Renal cortical epithelial cell (primary cell): ENCODE results near the gene ZNF132. TPM values are rescaled to one million over a fixed set of nuclear protein-coding genes. Genes with fewer than 3 reads are reported as not detected.
"Not testable (repeated sequence)": the region's sequence is repeated elsewhere in the genome, so short reads cannot be mapped to it uniquely, and the experiment has no call there.

ENCODE experiments used
- DNase-seq: peaks from one replicate; pipeline ENCODE4 v3.0.0-alpha.2; 2011; ENCODE audit warnings: low read depth
- total RNA-seq: library from RNA; depleted of rRNA; stranded (reverse); fragments of >200 nt; gene quantifications from 2 replicates; pipeline ENCODE4 v1.2.3, GENCODE V29; 2014

ZNF132 gene
- total RNA-seq, 1 donor from 2014 or later = 7.6 TPM

DNA sequence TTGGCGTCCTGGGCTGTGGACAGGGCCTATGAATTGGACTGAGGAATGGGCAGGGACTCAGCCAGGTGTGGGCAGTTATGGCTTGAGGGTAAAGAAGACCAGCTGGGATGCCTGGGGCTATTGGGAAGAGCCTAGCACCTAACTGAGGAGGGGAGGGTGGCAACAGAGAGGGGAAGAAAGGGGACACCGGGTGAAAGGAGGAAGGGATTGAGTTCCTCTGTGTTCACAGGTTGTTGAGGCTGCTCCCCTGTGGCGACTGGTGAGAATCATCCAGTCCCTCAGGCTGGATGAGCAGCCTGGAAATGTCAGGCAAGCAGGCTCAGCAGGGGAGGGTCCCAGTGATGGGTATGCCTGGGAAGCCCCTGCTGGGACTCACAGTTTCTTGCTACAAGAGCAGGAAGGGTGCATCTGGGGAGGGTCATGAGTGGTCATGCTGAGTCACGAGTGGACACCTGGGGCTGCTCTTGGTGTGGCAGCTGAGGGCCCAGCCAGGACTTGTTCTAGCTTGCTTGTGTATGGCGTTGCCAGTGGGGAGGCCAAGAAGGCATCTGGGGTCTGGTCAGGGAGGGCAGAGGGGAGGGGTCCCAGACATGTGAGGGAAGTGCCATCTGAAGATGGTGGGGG, 28.4 kb upstream of the ZNF132 start:
- no peak for DNase-seq

DNA sequence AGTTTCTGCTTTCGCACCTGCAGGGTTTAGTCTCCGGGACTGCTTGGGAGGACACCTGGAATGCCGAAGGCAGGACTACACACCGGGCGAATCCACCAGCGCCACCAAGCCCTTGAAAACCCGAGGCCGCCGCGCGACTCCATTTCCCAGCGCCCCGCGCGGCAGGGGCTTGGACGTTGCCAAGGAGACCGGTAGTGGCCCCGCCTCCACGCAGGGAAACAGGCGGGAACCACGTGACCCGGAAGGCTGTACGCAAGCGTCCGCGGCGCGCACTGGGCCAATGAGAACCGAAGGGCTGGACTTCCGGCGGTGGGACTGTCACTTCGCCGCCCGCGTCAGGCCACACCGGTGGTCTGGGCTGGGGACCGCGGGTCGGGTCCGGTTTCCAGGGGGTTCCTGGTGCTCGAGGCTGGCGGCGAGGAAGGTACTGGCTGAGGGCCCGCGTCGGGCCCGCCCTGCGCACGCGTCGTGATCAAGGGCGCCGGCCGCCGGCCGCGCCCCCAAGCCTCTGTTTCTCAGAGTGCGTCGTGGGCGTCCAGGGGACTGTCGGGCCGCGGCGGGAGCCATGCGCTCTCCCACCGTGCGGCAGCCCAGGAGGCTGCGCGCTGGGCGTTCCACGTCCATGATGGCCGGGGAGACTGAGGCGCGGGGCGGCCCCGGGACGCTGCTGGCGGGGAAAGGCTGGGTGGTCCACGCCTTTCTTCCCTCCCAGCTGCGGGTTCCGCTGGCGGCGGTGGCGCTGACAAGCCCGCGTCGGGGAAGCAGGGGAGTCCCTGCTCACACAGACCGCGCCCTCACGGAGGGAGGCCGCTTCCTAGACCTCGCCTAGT, 27.0 kb upstream of the ZNF132 start, which contains the start of gene ZNF324:
ZNF324 (plus strand) TSS at position 321 of the 830 bp plus-strand sequence. CDS start 2,106 bp downstream, outside the sequence.
- DNase-seq = peak; percentile 88

DNA sequence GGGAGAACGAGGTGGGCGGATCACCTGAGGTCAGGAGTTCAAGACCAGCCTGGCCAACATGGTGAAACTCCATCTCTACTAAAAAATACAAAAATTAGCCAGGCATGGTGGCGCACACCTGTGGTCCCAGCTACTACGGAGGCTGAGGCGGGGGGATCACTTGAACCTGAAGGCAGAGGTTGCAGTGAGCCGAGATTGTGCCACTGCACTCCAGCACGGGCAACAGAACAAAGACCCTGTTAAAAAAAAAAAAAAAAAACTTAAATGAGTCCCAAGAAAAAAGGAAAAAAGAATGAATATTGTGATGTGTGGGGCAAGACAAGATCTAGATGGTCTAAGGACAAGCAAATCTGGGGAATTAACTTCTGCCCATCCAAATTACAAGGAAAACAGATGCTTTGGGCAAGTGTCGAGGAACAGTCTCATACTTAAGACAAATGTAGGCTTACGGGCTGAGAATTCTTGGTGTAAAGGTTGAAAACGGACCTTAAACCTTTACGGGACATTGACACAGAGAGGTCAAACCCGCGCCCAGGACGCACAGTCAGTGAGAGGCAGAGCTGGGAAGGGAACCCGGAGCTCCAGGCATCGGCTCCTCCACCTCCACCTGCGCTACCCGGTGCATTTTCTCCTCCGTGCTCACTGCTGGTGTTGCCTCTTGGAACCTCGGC, 26.3 kb upstream of the ZNF132 start:
- no peak for DNase-seq

DNA sequence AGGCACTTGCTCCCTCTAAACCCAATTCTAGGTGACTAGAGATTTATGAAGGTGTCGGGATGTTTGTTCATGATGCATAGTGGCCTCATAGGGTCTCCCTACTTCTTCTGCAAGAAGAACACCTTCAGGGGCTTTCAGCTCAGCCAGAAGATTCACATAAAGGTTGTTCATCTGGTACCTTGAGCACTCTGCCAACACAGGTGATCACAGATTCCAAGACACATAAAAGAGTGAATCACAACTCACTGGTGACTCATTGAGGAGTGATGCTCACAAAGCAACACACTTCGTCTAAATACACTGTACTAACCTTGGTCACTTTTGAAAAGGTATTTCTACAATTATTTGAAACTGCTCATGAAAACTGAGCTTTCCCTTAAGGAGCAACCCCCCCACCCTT, 20.1 kb upstream of the ZNF132 start:
- DNase-seq = peak; percentile 32

DNA sequence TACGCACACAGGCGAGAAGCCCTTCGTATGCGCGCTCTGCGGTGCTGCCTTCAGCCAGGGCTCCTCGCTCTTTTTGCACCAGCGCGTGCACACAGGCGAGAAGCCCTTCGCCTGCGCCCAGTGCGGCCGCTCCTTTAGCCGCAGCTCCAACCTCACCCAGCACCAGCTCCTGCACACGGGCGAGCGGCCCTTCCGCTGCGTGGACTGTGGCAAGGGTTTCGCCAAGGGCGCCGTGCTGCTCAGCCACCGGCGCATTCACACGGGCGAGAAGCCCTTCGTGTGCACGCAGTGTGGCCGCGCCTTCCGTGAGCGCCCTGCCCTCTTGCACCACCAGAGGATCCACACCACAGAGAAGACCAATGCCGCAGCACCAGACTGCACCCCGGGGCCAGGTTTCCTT, 16.2 kb upstream of the ZNF132 start:
- DNase-seq = no peak

DNA sequence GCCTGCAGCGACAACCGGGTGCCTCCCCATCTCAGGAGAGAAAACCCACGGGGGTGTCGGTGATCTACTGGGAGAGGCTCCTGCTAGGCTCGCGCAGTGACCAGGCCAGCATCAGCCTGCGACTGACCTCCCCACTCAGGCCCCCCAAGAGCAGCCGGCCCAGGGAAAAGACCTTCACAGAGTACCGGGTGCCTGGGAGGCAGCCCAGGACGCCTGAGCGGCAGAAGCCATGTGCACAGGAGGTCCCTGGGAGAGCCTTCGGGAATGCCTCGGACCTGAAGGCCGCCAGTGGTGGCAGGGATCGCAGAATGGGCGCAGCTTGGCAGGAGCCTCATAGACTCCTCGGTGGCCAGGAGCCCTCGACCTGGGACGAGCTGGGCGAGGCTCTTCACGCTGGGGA, 15.4 kb upstream of the ZNF132 start:
- no peak for DNase-seq

DNA sequence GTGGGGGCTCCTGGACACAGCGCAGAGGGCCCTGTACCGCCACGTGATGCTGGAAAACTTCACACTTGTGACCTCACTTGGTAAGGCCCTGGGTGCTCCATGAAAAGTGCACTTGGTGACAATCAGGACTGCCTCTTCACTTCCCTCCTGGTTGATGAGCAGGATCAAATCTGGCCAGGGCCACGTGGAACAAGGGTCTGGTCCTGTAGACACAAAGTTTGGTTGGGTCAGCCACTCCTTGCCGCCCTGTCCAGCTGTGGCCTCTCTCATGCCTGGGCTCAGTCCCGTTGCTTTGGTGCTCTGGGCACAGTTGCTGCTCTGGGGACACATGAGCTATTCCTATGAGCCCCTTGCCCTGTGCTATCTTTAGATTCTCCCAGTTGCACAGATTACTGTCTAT, 13.8 kb upstream of the ZNF132 start:
- DNase-seq = no peak

DNA sequence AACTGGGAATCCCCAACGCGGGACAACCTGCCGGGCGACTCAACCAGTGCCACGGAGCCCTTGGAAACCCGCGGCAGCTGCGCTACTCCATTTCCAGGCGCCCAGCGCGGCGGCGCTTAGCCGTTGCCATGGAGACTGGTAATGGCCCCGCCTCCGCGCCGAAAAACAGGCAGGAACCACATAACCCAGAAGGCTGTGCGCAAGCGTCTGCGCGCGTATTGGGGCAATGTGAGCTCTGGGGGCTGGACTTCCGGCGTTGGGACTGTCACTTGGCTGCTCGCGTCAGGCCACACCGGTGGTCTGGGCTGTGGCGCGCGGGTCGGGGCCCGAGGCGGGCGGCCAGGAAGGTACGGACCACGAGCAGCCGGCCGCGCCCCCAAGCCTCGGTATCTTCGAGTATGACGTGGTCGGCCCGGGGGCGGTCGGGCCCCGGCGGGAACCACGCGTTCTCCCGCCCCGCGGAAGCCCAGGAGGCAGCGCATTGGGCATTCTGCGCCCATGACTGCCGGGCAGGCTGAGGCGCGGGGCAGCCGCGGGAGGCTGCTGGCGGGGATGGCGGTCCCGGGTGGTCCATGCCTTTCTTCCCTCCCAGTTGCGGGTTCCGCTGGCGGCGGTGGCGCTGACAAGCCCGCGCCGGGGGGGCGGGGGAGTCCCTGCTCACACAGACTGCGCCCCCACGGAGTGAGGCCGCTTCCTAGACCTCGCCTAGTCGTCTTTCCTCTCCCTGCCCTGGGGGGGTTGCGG, 11.6 kb upstream of the ZNF132 start, which contains the start of gene ZNF324B:
ZNF324B (plus strand) TSS at position 265 of the 744 bp plus-strand sequence. CDS start 2,080 bp downstream, outside the sequence.
- peak; percentile 88 for DNase-seq

DNA sequence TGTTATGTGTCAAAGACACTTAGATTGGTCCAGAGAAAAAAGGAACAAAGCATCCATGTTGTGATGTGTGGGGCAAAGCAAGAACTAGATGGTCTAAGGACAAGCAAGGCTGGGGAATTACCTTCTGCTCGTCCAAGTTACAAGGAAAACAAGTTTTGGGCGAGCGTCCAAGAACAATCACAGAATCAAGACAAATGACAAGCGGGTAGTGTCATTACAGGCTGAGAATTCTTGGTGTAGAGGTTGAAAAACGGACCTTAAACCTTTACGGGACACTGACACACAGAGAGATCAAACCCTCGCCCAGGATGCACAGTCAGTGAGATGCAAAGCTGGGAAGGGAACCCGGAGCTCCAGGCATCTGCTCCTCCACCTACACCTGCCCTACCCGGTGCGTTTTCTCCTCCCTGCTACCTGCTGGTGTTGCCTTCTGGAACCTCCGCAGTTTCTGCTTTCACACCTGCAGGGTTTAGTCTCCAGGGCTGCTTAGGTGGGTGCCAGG, 11.0 kb upstream of the ZNF132 start:
- DNase-seq = peak; percentile 38

DNA sequence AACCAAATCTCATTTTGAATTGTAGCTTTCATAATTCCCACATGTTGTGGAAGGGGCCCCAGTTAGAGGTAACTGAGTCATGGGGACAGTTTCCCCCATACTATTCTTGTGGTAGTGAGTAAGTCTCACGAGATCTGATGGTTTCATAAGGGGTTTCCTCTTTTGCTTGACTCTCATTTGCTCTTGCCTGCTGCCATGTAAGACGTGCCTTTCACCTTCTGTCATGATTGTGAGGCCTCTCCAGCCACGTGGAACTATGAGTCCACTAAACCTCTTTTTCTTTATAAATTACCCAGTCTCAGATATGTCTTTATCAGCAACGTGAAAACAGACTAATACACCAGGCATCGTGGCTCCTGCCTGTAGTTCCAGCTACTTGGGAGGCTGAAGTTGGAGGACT, 10.0 kb upstream of the ZNF132 start:
- DNase-seq = not testable (repeated sequence)

DNA sequence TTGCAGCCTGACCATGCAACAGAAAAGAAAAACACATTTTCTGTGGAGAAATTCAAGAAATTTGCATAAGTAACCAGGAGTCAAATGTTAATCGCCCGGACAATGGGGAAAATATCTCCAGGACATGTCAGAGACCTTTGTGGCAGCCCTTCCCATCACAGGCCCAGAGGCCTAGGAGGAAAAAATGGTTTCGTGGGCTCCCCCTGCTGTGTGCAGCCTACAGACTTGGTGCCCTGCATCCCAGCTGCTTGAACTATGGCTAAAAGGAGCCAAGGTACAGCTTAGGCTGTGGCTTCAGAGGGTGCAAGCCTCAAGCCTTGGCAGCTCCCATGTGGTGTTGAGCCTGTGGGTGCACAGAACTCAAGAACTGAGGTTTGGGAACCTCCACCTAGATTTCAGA, 8.9 kb upstream of the ZNF132 start:
- DNase-seq = not testable (repeated sequence)

DNA sequence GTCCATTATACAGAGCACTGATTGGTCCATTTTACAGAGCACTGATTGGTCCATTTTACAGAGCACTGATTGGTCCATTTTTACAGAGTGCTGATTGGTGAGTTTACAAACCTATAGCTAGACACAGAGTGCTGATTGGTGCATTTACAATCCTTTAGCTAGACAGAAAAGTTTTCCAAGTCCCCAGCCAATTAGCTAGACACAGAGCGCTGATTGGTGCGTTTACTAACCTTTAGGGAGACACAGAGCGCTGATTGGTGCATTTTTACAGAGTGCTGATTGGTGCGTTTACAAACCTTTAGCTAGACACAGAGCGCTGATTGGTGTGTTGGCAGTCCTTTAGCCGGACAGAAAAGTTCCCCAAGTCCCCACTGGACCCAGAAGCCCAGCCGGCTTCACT, 3.0 kb upstream of the ZNF132 start:
- DNase-seq = not testable (repeated sequence)

DNA sequence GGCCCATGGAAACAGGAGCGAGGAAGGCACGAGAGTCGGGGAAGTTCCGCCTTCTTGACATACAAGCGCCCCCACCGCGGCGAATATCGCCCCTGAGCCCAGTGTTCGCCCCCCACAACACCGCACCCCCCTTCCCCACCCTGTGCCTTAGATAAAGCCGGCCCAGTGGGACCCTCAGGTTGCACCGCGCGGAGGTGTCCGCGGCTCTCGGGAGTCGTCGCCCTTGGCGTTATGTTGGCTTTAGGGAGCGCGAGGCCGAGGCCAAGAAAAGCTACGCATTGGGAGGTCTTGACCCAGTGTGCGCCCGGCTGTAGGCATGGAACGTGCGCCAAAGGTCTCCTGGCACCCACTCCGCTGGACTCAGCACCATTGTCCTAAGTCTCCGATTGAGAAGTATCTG, 603 bp upstream of the ZNF132 start:
- no peak for DNase-seq

DNA sequence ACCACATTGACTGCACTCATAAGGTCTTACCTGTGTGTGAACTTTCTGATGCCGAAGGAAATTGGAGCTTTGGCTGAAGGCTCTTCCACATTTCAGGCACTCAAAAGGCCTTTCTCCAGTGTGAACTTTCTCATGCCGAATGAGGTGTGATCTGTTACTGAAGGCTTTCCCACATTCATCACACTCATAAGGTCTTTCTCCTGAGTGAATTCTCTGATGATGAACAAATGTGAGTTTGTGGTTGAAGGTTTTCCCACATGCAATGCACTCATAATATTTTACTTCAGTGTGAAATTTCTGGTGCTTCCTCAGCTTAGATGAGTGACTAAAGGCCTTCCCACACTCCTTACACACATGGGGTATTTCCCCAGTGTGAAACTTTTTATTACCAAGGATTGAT, 5.7 kb downstream of the ZNF132 start:
- peak; percentile 27 for DNase-seq

DNA sequence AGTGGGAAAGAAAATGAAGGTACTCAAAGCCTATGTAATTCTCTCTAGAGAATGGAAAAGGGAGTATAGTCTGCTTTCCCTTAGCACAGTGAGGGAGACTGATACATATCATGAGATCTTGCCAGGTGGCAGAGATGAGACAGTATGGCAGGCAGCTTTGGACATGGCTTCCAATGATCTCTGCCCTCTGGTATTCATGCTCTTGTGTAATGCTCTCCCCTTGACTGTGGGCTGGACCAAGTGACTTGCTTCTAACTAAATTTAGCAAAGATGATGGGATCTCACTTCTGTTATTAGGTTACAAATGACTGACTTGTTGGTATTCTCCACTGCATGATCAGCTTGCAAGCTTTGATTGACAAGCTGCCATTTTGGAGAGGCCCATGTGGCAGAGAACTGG, 10.2 kb downstream of the ZNF132 start:
- no peak for DNase-seq

DNA sequence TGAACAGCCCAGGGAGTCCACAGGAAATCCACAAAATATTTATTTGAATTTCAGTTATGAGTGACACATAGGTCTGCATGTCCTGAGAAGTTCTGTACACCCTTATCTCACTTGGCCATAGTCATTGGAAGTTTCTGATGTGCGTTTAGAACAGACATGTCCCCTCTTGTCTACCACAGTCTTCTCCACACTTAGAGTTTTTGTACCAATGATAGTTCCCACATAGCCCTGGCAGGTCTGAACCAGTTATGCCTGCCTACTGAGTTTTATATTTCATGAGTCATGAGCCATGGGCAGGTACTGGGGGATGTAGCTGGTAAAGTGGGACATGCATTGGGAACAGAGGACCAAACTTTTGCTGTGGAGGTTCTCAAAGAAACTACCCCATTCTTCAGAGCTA, 11.3 kb downstream of the ZNF132 start:
- DNase-seq = no peak

DNA sequence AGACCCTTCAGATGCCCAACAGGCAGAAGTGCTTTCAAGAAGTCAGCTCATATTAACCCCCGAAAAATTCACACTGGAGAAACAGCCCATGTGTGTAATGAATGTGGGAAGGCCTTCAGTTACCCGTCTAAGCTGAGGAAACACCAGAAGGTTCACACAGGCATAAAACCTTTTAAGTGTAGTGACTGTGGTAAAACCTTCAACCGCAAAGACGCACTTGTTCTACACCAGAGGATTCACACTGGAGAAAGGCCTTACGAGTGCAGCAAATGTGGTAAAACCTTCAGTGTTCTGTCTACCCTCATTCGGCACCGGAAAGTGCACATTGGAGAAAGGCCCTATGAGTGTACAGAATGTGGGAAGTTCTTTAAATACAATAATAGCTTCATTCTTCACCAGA, 22.9 kb downstream of the ZNF132 start:
- no peak for DNase-seq

DNA sequence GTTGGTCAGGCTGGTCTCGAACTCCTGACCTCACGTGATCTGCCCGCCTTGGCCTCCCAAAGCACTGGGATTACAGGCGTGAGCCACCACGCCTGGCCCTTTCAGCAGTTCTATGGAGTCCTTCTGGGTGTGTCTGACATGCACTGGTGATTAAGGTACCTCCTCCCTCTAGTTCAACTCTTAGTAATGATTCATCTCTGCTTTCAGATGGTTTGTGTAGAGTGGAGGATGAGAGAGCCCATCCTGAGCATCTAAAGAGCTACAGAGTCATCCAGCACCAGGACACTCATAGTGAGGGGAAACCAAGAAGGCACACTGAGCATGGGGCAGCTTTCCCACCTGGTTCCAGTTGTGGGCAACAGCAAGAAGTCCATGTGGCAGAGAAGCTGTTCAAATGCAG, 23.3 kb downstream of the ZNF132 start:
- DNase-seq = no peak

DNA sequence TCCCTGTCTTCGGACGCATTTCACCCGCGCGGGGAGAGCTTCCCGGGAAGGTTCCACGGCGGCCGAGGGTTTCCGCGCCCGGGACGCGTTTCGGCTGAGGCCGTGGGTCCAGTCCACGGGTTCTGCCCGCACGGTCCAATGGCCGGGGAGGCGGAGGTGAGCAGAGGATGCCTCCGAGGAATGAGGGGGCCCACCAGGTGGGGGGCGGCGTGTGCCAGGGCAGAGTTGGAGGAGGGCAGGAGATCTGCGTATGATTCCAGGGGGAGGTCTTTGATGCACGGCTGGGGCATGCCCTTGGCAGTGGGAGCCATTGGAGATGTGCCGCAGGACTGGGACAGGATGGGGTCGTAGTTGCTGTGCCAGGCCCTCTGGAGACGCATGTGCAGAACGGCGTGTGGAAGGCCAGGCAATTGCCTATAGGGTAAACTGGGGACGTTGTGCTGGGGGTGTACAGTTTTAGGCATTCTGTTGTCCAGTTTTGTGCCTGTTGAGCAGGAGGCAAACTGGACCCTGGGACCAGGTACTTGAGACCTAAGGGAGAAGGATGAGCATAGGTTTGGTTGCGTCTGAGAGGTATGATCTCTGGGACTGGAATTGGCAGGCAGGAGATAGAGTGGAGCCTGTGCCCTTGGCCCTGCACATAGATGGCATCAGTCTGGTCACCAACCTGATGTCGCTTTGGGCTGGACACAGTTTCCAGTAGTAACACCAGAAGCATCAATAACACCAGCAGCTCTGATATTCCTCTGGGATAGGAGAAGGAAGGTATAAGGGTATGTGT, 30.8 kb downstream of the ZNF132 start:
- DNase-seq = no peak

DNA sequence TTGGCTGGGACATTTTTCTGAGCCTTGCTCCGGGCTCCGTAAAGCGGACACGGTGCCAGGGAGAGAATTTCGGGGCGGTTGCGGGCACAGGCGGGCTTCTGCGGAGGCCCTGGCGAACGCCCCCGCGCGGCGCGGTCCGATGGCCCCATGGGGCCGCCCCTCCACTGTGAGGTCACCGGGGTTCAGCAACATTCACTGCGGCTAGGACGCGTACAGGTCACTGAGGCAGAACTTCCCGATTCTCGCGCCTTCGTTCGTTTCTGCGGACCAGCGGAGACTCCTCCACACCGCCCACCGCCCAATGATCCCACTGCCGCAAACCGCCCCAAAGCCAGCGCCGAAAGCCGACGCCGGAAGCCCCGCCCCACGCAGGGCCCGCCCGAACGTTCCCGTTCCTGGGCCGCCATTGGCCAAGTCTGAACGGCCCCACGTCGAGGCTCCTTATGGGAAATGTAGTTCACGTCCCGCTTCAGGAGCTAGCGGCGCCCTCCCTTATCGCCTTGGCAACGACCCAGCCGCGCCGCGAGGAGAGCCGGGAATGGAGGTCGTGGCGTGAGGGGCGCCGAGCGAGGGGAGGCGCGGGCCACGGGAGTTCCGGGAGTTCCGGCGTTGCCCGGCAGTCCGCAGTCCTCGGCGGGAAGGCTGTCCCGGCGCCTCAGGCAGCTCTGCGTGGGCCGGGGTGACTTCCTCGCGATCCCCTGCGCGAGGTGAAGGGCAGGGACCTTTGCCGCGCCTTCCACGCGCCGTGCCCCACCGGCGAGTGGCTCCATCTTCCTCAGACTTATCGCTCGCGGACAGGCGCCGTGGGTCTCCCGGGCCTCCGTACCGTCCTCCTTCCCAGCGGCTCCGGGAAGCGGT, 31.6 kb downstream of the ZNF132 start, which contains the start of gene ZNF584:
ZNF584 (plus strand) TSS at position 498 of the 858 bp plus-strand sequence. CDS start 499 bp downstream, outside the sequence.
- DNase-seq = peak; percentile 81
